Stimulated activated CD8-positive, alpha-beta memory T cell treated with anti-CD3 and anti-CD28 coated beads, Interleukin-2, amount 100 ng/mL, for 48 hours (primary cell): Measurements from ENCODE around the gene SDK1.

Experiments used
- DNase-seq, 2 donors: peaks; one replicate each; pipeline ENCODE4 v3.0.0-alpha.2; 2020; ENCODE audit warnings: low read depth in 2 of 2

The SDK1 gene

GRCh38 chr7:4135301-4135700 is 834.2 kb downstream of the SDK1 start:
- no peak for DNase-seq

GRCh38 chr7:4136036-4136435 is 835.0 kb downstream of the SDK1 start:
- no peak for DNase-seq

- no peak for DNase-seq
Measured at GRCh38 chr7:4136501-4137110, 835.6 kb downstream of the SDK1 start.

GRCh38 chr7:4137552-4137951 is 836.5 kb downstream of the SDK1 start:
- DNase-seq = no peak

DNA sequence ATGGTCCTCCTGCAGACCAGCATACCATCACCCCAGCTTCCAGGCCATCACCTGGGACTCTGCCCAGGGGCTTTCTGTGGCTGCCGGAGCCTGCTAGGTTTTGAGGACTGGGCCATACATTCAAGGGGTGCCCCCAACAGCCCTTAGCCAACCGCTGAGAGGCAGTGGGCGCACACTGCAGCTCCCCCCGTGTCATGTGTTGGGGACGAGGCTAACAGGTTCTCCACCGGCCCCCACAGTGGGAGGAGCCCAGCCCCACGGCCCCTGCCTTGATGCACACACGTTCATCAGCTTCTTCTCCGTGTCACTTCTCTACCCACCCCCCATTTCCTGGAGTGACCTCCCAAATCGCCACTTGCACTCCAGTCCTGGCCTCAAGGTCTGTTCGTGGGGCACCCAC is 837.8 kb downstream of the SDK1 start:
- no peak for DNase-seq

DNA sequence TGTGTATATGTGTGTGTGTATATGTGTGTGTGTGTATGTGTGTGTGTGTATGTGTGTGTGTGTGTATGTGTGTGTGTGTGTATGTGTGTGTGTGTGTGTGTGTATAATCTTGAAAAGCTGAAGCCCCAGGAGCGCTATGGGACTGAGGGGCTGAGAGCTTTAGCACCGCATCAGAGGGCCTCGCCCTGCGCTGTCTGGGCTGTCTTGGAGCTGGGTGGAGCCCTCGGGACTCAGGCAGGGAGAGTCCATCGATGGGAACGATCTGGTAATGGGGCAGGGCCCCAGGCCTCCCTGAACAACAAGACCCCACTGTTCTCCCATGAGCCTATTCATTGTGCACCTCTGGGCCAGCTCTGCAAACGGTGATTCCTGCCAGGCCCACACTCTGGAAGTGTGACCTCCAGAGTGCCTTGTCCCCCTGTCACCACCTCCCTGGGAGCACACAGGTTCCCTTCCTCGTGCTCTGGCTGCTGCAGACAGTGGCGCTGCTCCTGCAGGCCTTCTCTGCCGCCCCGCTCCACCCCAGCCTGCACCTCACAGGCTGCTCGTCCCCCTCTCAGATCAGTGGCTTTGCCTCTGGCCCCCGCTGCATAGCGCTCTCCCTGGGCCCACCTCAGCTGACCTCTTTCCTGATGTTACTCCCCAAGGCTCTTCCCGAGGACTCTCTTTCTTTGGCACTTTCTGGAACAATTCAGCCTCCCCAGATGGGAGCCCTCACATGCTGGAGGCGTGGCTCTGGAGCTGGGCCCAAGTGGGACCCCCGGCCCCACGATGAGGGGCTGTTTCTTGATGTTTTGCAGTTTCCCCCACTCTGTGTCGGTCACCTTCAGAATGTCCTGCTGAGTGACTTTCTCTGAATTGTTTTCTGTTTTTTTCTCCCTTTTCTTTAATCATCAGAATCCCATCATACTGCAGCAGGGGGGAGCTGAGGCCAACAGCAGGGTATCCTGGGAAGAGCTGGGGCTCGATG is 838.9 kb downstream of the SDK1 start:
- DNase-seq = no peak

GRCh38 chr7:4140933-4141332 is 839.9 kb downstream of the SDK1 start:
- no peak for DNase-seq

DNA sequence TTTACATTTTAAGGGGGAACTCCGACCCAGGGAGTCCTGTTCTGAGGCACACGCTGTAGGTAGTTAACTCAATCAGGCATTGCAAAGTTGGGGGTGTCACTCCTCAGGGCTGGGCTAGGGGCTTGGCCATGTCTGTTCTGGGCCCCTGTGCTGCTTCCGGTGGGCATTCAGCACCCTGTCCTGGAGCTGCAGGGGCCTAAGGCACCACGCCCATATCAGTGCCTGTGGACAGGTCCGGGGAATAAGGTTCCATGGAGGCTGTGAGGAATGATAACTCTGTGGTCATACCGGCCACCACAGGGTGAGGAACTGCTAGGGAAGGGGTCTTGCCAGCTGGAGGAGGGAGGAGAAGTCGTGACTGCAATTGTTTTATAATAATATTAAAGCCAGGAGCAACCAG is 842.0 kb downstream of the SDK1 start:
- DNase-seq = no peak

GRCh38 chr7:4143511-4144171 is 842.6 kb downstream of the SDK1 start:
- no peak for DNase-seq

GRCh38 chr7:4144172-4144701 is 843.2 kb downstream of the SDK1 start:
- DNase-seq = no peak

DNA sequence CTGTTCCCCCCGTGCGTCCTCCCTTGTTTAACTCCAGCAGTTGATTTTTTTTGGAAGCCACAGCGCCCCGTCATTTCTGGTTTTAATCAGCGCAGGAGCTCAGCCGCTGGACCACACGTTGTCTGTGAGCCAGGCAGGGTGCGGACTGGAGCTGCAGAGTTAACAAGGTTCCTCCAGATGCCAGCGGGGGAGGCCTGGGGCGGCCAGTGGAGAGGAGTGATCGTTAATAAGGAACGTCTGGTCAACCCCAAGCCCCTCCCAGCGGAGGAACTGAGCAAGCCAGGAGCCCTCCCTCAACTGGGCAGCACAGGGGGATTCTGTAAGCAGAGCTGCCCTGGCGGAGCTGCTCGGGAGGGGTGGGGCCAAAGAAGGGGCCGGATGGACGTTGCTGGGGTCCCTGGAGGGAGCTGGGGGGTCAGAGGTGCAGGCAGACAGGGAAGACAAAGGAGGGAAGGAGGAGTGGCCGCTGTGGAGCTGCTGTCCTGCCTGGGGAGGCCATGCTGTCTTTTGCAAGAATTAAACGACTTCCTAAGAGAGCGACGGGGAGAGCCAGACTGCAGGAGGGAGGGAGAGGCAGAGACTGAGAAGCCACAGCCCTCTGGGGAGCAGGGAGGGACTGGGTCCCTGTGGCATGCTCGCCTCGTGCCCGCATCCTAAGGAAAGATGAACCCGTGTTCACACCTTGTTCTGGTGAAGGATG is 843.9 kb downstream of the SDK1 start:
- DNase-seq = no peak

- DNase-seq = no peak
Measured at GRCh38 chr7:4145576-4145975, 844.5 kb downstream of the SDK1 start.

- no peak for DNase-seq
Measured at GRCh38 chr7:4147926-4148620, 847.0 kb downstream of the SDK1 start.

DNA sequence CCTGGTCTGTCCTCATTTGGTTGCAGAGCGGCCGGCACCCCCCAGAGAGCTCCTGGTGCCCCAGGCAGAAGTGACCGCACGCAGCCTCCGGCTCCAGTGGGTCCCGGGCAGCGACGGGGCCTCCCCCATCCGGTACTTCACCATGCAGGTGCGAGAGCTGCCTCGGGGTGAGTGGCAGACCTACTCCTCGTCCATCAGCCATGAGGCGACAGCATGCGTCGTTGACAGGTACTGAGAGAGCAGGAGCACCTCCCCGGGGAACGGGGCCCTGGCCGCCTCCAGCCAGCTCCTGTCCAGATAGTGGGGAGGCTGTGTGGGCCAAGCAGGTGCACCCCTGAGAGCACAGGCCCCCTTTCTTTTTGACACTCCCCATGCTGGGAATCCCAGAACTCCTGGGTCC is 848.2 kb downstream of the SDK1 start:
- DNase-seq = no peak

DNA sequence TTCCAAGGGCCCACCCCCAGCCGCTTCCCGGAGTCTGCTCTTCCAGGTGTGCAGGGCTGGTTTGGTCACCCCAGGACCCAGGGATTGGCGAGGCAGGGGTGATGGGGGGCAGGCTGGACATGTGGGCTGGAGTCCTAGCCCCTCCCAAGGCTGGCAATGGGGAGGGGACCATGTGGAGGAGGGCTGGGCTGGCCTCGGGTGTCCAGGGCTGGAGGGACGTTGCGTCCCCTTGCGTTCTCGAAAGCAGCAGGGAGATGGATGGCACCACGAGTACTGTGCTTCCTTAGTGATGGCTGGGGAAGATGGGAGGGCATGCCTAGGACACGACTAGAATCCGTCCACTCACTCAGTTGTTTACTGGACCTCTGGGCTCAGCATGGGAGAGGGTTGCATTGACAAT is 848.6 kb downstream of the SDK1 start:
- DNase-seq = no peak

DNA sequence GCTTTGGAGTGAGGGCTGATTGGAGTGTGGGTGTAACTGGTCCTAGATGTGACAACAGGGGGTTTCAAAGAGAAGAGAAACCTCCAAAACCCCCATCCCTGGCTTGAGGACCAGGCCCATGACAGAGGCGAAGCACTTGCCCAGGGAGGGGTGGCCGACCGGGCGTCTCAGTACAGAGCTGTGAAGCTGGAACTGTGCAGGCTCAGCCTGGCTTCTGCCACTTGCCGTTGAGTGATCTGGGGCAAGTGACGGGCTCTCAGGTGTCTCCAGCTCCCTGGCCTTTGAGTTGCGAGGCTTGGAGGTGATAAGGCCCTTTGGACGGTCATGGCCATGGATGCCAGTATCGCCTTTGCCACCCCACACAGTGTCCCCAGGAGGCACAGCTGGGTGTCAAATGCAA is 849.7 kb downstream of the SDK1 start:
- DNase-seq = no peak

DNA sequence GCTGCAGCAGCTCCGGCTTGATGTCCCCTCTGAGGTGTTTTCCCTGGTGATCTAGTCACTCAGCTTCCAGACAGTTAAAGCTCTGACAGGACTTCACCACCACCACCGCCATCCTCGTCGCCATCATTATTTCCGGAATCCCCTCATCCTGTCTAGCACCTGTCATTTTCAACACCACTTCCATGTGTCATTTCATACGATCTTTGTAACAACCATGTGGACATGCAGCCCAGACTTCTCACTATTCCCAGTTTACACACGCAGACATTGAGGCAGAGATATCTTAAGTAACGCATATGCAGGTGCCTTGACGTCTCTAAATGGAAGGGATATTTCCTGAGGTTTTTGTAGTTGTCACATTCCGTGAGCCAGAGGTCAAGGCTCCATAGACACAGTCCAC is 850.5 kb downstream of the SDK1 start:
- DNase-seq = no peak

DNA sequence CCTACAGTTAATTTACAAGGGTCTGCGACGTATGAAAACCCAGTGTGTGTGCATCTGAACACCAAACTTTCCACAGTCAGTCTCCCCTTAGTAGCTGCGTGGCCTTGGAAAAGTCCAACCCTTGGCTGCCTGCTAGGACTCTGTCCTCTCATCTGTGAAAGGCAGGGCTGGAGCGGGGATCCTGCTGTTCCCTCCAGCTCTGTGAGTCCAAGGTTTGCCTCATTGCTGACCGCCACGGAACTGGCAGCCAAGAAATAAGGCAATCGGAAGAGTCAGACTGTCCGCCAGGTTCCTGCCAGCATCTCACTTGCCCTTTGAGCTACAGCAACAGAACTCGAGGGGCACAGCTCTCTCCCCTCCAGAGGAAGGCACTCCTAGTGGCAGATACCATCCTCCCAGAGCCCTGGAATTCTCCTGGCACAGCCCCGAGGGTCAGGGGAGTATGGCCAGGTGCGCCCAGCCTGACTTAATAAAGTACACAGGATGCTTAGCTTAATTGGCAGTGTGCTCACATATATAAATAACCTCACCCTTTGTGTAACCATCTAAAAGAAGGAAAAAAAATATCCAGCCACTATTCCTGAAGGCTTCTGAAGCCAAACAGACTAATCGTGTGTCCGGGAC is 851.0 kb downstream of the SDK1 start:
- no peak for DNase-seq

- no peak for DNase-seq
Measured at GRCh38 chr7:4154882-4155535, 854.0 kb downstream of the SDK1 start.

DNA sequence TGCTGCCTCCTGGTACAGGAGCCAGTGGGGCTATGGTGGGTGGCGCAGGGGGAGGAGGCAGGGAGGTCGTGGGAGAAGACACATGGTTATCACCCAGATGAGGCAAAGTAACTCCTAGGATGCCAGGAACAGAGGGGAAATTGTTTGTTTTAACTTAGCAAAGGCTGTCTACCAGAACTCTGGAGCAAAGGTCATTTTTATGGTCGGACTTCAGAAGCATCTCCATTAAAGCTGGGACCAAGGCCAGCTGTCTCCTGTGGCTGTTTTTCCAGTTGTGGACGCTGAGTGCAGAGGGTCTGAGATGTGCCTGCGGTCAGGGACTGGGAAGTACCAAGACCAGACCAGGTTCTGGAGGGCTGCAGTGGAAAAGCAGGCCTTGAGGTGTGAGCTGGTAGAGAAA is 855.1 kb downstream of the SDK1 start:
- DNase-seq = no peak
